Neural crest cell (in vitro differentiated cells): Measurements from ENCODE around the gene TEAD1. TPM values are rescaled to one million over a fixed set of nuclear protein-coding genes. Genes with fewer than 3 reads are reported as not detected.
A peak's percentile ranks its signal among the peaks of the same experiment; 100 is the strongest.

Source experiments
- DNase-seq: peaks from one replicate; pipeline ENCODE4 v3.0.0; 2021; ENCODE audit warnings: low read depth, mixed read lengths, low spot score
- H3K27ac Mint-ChIP-seq: one replicate; pipeline ENCODE4 v1.8.0; 2021; ENCODE audit warnings: mild to moderate bottlenecking, mixed read lengths; ENCODE audit not compliant: unreplicated experiment
- H3K27me3 Mint-ChIP-seq: 2 replicates; pipeline ENCODE4 v1.8.0; 2021; ENCODE audit warnings: low read depth, mild to moderate bottlenecking, mixed read lengths
- H3K36me3 Mint-ChIP-seq: 2 replicates; pipeline ENCODE4 v1.8.0; 2021; ENCODE audit warnings: low read depth, mild to moderate bottlenecking, mixed read lengths
- H3K4me1 Mint-ChIP-seq: 2 replicates; pipeline ENCODE4 v1.8.0; 2021; ENCODE audit warnings: mixed read lengths
- H3K4me3 Mint-ChIP-seq: one replicate; pipeline ENCODE4 v1.8.0; 2021; ENCODE audit warnings: mild to moderate bottlenecking, mixed read lengths
- H3K9me3 Mint-ChIP-seq: 2 replicates; pipeline ENCODE4 v1.8.0; 2021; ENCODE audit warnings: mixed read lengths
- CTCF ChIP-seq: fragments of 200-600 bp; sonication (generic); conservative IDR thresholded peaks from 2 replicates; pipeline ENCODE4 v1.5.0; 2021; ENCODE audit warnings: antibody characterized with exemption, mild to moderate bottlenecking
- total RNA-seq: library from RNA; stranded (reverse); gene quantifications from 2 replicates; pipeline ENCODE4 v1.2.1, GENCODE V29; 2021

The TEAD1 gene
- total RNA-seq, 1 donor from 2014 or later, result 84.1 TPM

GRCh38 chr11:12813371-12814225, 139.4 kb downstream of the TEAD1 start:
- TF ChIP-seq CTCF, result no peak
- H3K36me3 Mint-ChIP-seq, result no peaks in the 10 kb centered on the region
- no peaks in the 10 kb centered on the region for H3K27me3 Mint-ChIP-seq
- H3K9me3 Mint-ChIP-seq, result no peaks in the 10 kb centered on the region
- peak overlapping the region; percentile 67 for H3K27ac Mint-ChIP-seq
- DNase-seq, result no peak
- H3K4me1 Mint-ChIP-seq, result peaks cover 60% of the 10 kb centered on the region
- H3K4me3 Mint-ChIP-seq, result peak overlapping the region; percentile 42

GRCh38 chr11:12815129-12815480, 140.9 kb downstream of the TEAD1 start:
- H3K27me3 Mint-ChIP-seq, result no peaks in the 10 kb centered on the region
- no peaks in the 10 kb centered on the region for H3K9me3 Mint-ChIP-seq
- H3K4me1 Mint-ChIP-seq, result peaks cover 63% of the 10 kb centered on the region
- TF ChIP-seq CTCF, result no peak
- no peaks in the 10 kb centered on the region for H3K36me3 Mint-ChIP-seq
- no peak for DNase-seq
- no peak overlapping the region for H3K4me3 Mint-ChIP-seq
- no peak overlapping the region for H3K27ac Mint-ChIP-seq

- no peak overlapping the region for H3K4me3 Mint-ChIP-seq
These were observed 141.8 kb downstream of the TEAD1 start for GRCh38 chr11:12815931-12816494.

GRCh38 chr11:12817681-12818332, 143.6 kb downstream of the TEAD1 start:
- Mint-ChIP-seq H3K27ac (no peak overlapping the region), H3K9me3 (no peaks in the 10 kb centered on the region), H3K4me3 (no peak overlapping the region), H3K27me3 (no peaks in the 10 kb centered on the region), H3K4me1 (peaks cover 74% of the 10 kb centered on the region), H3K36me3 (no peaks in the 10 kb centered on the region)
- no peak for DNase-seq
- TF ChIP-seq CTCF, result no peak

More at GRCh38 chr11:12815931-12816494, 141.8 kb downstream of the TEAD1 start:
- Mint-ChIP-seq H3K9me3 (no peaks in the 10 kb centered on the region), H3K36me3 (no peaks in the 10 kb centered on the region), H3K27me3 (no peaks in the 10 kb centered on the region), H3K27ac (peak overlapping the region; percentile 16), H3K4me1 (peaks cover 65% of the 10 kb centered on the region)
- TF ChIP-seq CTCF, result no peak
- no peak for DNase-seq

GRCh38 chr11:12818333-12819015, 144.3 kb downstream of the TEAD1 start:
- no peak for DNase-seq
- Mint-ChIP-seq H3K9me3 (no peaks in the 10 kb centered on the region), H3K27me3 (no peaks in the 10 kb centered on the region), H3K4me1 (peaks cover 74% of the 10 kb centered on the region), H3K36me3 (no peaks in the 10 kb centered on the region), H3K27ac (no peak overlapping the region), H3K4me3 (peak overlapping the region; percentile 3)
- no peak for TF ChIP-seq CTCF
